Osteocyte (in vitro differentiated cells): ENCODE data around the gene SLC25A13. TPM values are rescaled to one million over a fixed set of nuclear protein-coding genes. Genes with fewer than 3 reads are reported as not detected.

Experiments used
- microRNA-seq: library from miRNA; unstranded; fragments of <30 nt; microRNA quantifications from one replicate; pipeline ENCODE4 v1.1.0, GENCODE V29; 2020; ENCODE audit not compliant: unreplicated experiment
- total RNA-seq: library from RNA; stranded (reverse); gene quantifications from 2 replicates; pipeline ENCODE4 v1.2.1, GENCODE V29; 2021

Gene SLC25A13
- total RNA-seq, 1 donor from 2014 or later: 29.3 TPM

Small RNAs within 50 kb of the gene (microRNA-seq; reads per million reads assigned to microRNA genes)
- gene MIR591: not detected
